ENCODE measurements around the gene POFUT2. TPM values are rescaled to one million over a fixed set of nuclear protein-coding genes. Genes with fewer than 3 reads are reported as not detected.

Gene POFUT2
- total RNA-seq, 1 experiment from 2014 or later, result 28.2 TPM

- H4K20me1 ChIP-seq (ENCODE audit: low read length), result no peaks in the 10 kb centered on the region
- intact Hi-C loops (cut with micrococcal nuclease), result no loop called here
- no peak overlapping the region for H3K4me3 ChIP-seq (ENCODE audit: low read length)
- H3K4me1 ChIP-seq (ENCODE audit: insufficient read depth, low read length), result peaks cover 20% of the 10 kb centered on the region
- no peak for TF ChIP-seq EZH2 (IDR thresholded peaks at IDR 0.05; ENCODE audit: low read length, unreplicated experiment)
- TF ChIP-seq CTCF (conservative IDR thresholded peaks at IDR 0.05; ENCODE audit: low read depth, low read length), result no peak
- no peak for TF ChIP-seq EZH2phosphoT487 (IDR thresholded peaks at IDR 0.05; ENCODE audit: borderline replicate concordance, low read length)
- ChIA-PET POLR2A (ENCODE audit: unreplicated experiment) (no interaction called here), CTCF (no interaction called here)
- no peak overlapping the region for H2AFZ ChIP-seq (ENCODE audit: low read length)
- no peak overlapping the region for H3K4me2 ChIP-seq (ENCODE audit: low read length)
- BruUV-seq (replicated peaks), result no TSS peak
- H3K9me3 ChIP-seq (ENCODE audit: low read length), result no peaks in the 10 kb centered on the region
- no peaks in the 10 kb centered on the region for H3K79me2 ChIP-seq (ENCODE audit: low read length)
- no peak overlapping the region for H3K9ac ChIP-seq (ENCODE audit: low read length)
- H3K36me3 ChIP-seq (ENCODE audit: low read depth, low read length), result no peaks in the 10 kb centered on the region
- DNase-seq, result no peak
- ATAC-seq, result no peak
- no peaks in the 10 kb centered on the region for H3K27me3 ChIP-seq (ENCODE audit: low read length)
- H3K27ac ChIP-seq (ENCODE audit: low read length), result no peak overlapping the region
- H3K9me2 ChIP-seq (replicated peaks; ENCODE audit: low read length), result no peaks in the 10 kb centered on the region
- no peaks in the 10 kb centered on the region for H3F3A ChIP-seq (ENCODE audit: low read length, unreplicated experiment)
These were observed 31.9 kb upstream of the POFUT2 start for GRCh38 chr21:45319461-45320211.

- Histone ChIP-seq H2AFZ (ENCODE audit: low read length) (no peak overlapping the region), H3K27ac (ENCODE audit: low read length) (no peak overlapping the region), H3K79me2 (ENCODE audit: low read length) (no peaks in the 10 kb centered on the region), H3K9me2 (replicated peaks; ENCODE audit: low read length) (no peaks in the 10 kb centered on the region), H3F3A (ENCODE audit: low read length, unreplicated experiment) (no peaks in the 10 kb centered on the region), H4K20me1 (ENCODE audit: low read length) (no peaks in the 10 kb centered on the region), H3K9me3 (ENCODE audit: low read length) (no peaks in the 10 kb centered on the region), H3K4me2 (ENCODE audit: low read length) (no peak overlapping the region), H3K4me3 (ENCODE audit: low read length) (no peak overlapping the region), H3K4me1 (ENCODE audit: insufficient read depth, low read length) (peaks cover 20% of the 10 kb centered on the region), H3K9ac (ENCODE audit: low read length) (no peak overlapping the region), H3K27me3 (ENCODE audit: low read length) (no peaks in the 10 kb centered on the region), H3K36me3 (ENCODE audit: low read depth, low read length) (no peaks in the 10 kb centered on the region)
- CTCF ChIA-PET, result no interaction called here
- no peak for TF ChIP-seq CTCF (conservative IDR thresholded peaks at IDR 0.05; ENCODE audit: low read depth, low read length)
- no peak for TF ChIP-seq EZH2 (IDR thresholded peaks at IDR 0.05; ENCODE audit: low read length, unreplicated experiment)
- no peak for TF ChIP-seq EZH2phosphoT487 (IDR thresholded peaks at IDR 0.05; ENCODE audit: borderline replicate concordance, low read length)
- no TSS peak for BruUV-seq (replicated peaks)
- ATAC-seq (peak; percentile 34), DNase-seq (no peak)
- POLR2A ChIA-PET (ENCODE audit: unreplicated experiment), result no interaction called here
- intact Hi-C loops (cut with micrococcal nuclease), result no loop called here
These were observed 31.1 kb upstream of the POFUT2 start for GRCh38 chr21:45318556-45319404.

All from PC-3 (cell line).